SK-N-SH (cell line): ENCODE results near the gene HMX2. TPM values are rescaled to one million over a fixed set of nuclear protein-coding genes. Genes with fewer than 3 reads are reported as not detected.

ENCODE experiments used
- CTCF ChIA-PET: fragments of 300-600, 350-600 bp; formaldehyde crosslinking; extraction: SDS; loops from one replicate; lab custom pipeline; 2021; lab: Yijun Ruan, JAX
- POLR2A ChIA-PET: fragments of 350-600 bp; sonication (Branson Sonifier 250); formaldehyde crosslinking; extraction: SDS; loops from one replicate; lab custom pipeline; 2020; ENCODE audit warnings: antibody characterized with exemption, inconsistent platforms; lab: Yijun Ruan, JAX
- DNase-seq: peaks from one replicate; pipeline ENCODE4 v3.0.0; 2012
- H2AFZ ChIP-seq: fragments of 200-600 bp; sonication (generic); 2 replicates; pipeline ENCODE4 v1.8.1; 2016; ENCODE audit warnings: antibody characterized with exemption, mild to moderate bottlenecking, low read depth
- H3F3A ChIP-seq: fragments of 200-600 bp; sonication (generic); replicated peaks from 2 replicates; pipeline ENCODE3; 2016; ENCODE audit warnings: antibody characterized with exemption, mild to moderate bottlenecking; ENCODE audit not compliant: insufficient read depth
- H3K27ac ChIP-seq, 2 experiments: fragments of 200-500 bp in 1 of 2; fragments of 200-600 bp in 1 of 2; sonication (Bioruptor generic) in 1 of 2; sonication (generic), shearing (Covaris generic) in 1 of 2; 2 replicates each; pipeline versions ENCODE4 v1.5.1 to v1.6.1; 2014 to 2016; ENCODE audit warnings: low read depth in 2 of 2, inconsistent platforms in 1 of 2, low read length in 1 of 2, mild to moderate bottlenecking in 1 of 2, mixed read lengths in 1 of 2
- H3K27me3 ChIP-seq: fragments of 200-600 bp; sonication (generic), shearing (Covaris generic); 2 replicates; pipeline ENCODE4 v1.6.1; 2016; ENCODE audit warnings: mixed run types; ENCODE audit not compliant: insufficient read depth
- H3K36me3 ChIP-seq, 2 experiments: fragments of 200-500 bp in 1 of 2; fragments of 200-600 bp in 1 of 2; sonication (Bioruptor generic) in 1 of 2; sonication (generic) in 1 of 2; replicated peaks in 1 of 2; 2 replicates each; pipeline versions ENCODE3 to v1.5.1; 2014 to 2016; ENCODE audit warnings: low read length in 1 of 2, mild to moderate bottlenecking in 1 of 2; ENCODE audit not compliant: insufficient read depth in 2 of 2, control insufficient read depth in 1 of 2
- H3K4me1 ChIP-seq, 2 experiments: fragments of 200-500 bp in 1 of 2; fragments of 200-600 bp in 1 of 2; sonication (Bioruptor generic) in 1 of 2; sonication (generic), shearing (Covaris generic) in 1 of 2; 2 replicates each; pipeline versions ENCODE4 v1.5.1 to v1.6.1; 2014 to 2016; ENCODE audit warnings: low read depth in 1 of 2, low read length in 1 of 2, mixed run types in 1 of 2; ENCODE audit not compliant: insufficient read depth in 2 of 2, control insufficient read depth in 1 of 2
- H3K4me2 ChIP-seq: fragments of 200-600 bp; sonication (generic), shearing (Covaris generic); 2 replicates; pipeline ENCODE4 v1.6.1; 2017; ENCODE audit warnings: mixed run types
- H3K4me3 ChIP-seq, 2 experiments: fragments of 200-500 bp in 1 of 2; fragments of 200-600 bp in 1 of 2; sonication (Bioruptor generic) in 1 of 2; sonication (generic), shearing (Covaris generic) in 1 of 2; 2 replicates each; pipeline versions ENCODE4 v1.5.1 to v1.8.1; 2014 to 2016; ENCODE audit warnings: low read depth in 2 of 2, inconsistent platforms in 1 of 2, low read length in 1 of 2, mild to moderate bottlenecking in 1 of 2, mixed read lengths in 1 of 2, moderate library complexity in 1 of 2
- H3K79me2 ChIP-seq: fragments of 200-600 bp; sonication (generic); 2 replicates; pipeline ENCODE4 v1.8.1; 2017; ENCODE audit warnings: mild to moderate bottlenecking; ENCODE audit not compliant: insufficient read depth
- H3K9ac ChIP-seq: fragments of 200-600 bp; sonication (generic); 2 replicates; pipeline ENCODE4 v1.6.1; 2017; ENCODE audit warnings: mixed run types
- H3K9me2 ChIP-seq: fragments of 200-600 bp; sonication (generic); 2 replicates; pipeline ENCODE4 v1.6.1; 2017; ENCODE audit warnings: mixed run types
- H3K9me3 ChIP-seq: fragments of 200-600 bp; sonication (generic); 2 replicates; pipeline ENCODE4 v1.6.1; 2017; ENCODE audit warnings: mixed run types, mild to moderate bottlenecking, moderate library complexity
- H4K20me1 ChIP-seq: fragments of 200-600 bp; sonication (generic); 2 replicates; pipeline ENCODE4 v1.6.1; 2017; ENCODE audit warnings: mild to moderate bottlenecking, mixed run types; ENCODE audit not compliant: insufficient read depth
- GABPA ChIP-seq: IDR thresholded peaks from 2 replicates; pipeline ENCODE4 v1.4.0; 2012; ENCODE audit warnings: low read depth, mild to moderate bottlenecking
- GATA2 ChIP-seq: sonication (generic); formaldehyde crosslinking; IDR thresholded peaks from 2 replicates; pipeline ENCODE4 v1.5.0; 2020; ENCODE audit warnings: mild to moderate bottlenecking, missing genetic modification reagents
- IRF3 ChIP-seq: fragments of 150-350 bp; IDR thresholded peaks from 2 replicates; pipeline ENCODE4 v1.6.1; 2016; ENCODE audit warnings: mild to moderate bottlenecking, low read depth, low read length
- NRF1 ChIP-seq: IDR thresholded peaks from 2 replicates; pipeline ENCODE4 v1.6.1; 2012; ENCODE audit warnings: low read depth, mild to moderate bottlenecking, low read length
- PBX3 ChIP-seq: IDR thresholded peaks from 2 replicates; pipeline ENCODE4; 2012
- POLR2AphosphoS5 ChIP-seq: IDR thresholded peaks from 2 replicates; pipeline ENCODE4 v1.6.1; 2012; ENCODE audit warnings: low read depth, low read length
- REST ChIP-seq: IDR thresholded peaks from 2 replicates; pipeline ENCODE4 v1.6.1; 2012; ENCODE audit warnings: mild to moderate bottlenecking, low read depth, low read length, moderate library complexity
- TAF1 ChIP-seq: IDR thresholded peaks from 2 replicates; pipeline ENCODE4 v1.6.1; 2012; ENCODE audit warnings: low read depth, mild to moderate bottlenecking, low read length, moderate library complexity, borderline replicate concordance
- TCF12 ChIP-seq: IDR thresholded peaks from 2 replicates; pipeline ENCODE4 v1.4.0; 2012
- TEAD4 ChIP-seq: IDR thresholded peaks from 2 replicates; pipeline ENCODE4 v1.4.0; 2012; ENCODE audit warnings: mild to moderate bottlenecking, borderline replicate concordance; ENCODE audit not compliant: insufficient read depth
- WGBS: methylation state at CpG from one replicate; pipeline ENCODE4 v1.1.6; 2017; ENCODE audit warnings: low lambda C conversion rate; 5-methylcytosine and 5-hydroxymethylcytosine counted together
- polyA plus RNA-seq, 3 experiments: library from polyadenylated mRNA; depleted of rRNA; stranded (reverse); fragments of >200 nt; gene quantifications; 2 replicates each; pipeline ENCODE4 v1.2.3, GENCODE V29; 2012

Gene HMX2
- polyA plus RNA-seq, 1 of the 3 experiments (the other 2 are of a cell fraction), result not detected

GRCh38 chr10:123160311-123160980, 12.5 kb downstream of the HMX2 start:
- 0 out of 2 replicates have a peak overlapping the region, but pooled peaks have one; percentile 80 for H3K4me2 ChIP-seq
- H4K20me1 ChIP-seq, result peaks cover 79% of the 10 kb centered on the region
- no peak overlapping the region for H3K27ac ChIP-seq
- no peak overlapping the region for H3K4me3 ChIP-seq
- H3K9ac ChIP-seq, result no peak overlapping the region
- no peak for DNase-seq
- H3K9me3 ChIP-seq, result no peaks in the 10 kb centered on the region
- TF ChIP-seq REST (no peak), NRF1 (no peak)
- CTCF ChIA-PET, result interaction anchor here (0.8 to 1.0 kb wide), 3 partner anchors 15 to 117 kb away, joined by 3 read pairs; no protein-coding TSS in a partner anchor
- peaks cover 100% of the 10 kb centered on the region for H3K79me2 ChIP-seq
- 94% methylated on average over 11 of the region's 11 CpGs for WGBS
- H3F3A ChIP-seq, result peaks cover 15% of the 10 kb centered on the region
- H3K27me3 ChIP-seq, result no peaks in the 10 kb centered on the region
- H3K4me1 ChIP-seq, result peaks cover 11 to 27% of the 10 kb centered on the region in 2 experiments; a peak in 3 of 4 replicates
- H3K9me2 ChIP-seq, result no peaks in the 10 kb centered on the region
- H3K36me3 ChIP-seq, result peaks cover 93% of the 10 kb centered on the region in 2 experiments
- POLR2A ChIA-PET, result interaction anchor here (1.1 kb wide), 1 partner anchor 213 kb away, joined by 3 read pairs; no protein-coding TSS in a partner anchor
- no peak overlapping the region for H2AFZ ChIP-seq

- TF ChIP-seq TCF12 (no peak), GABPA (no peak), PBX3 (no peak), GATA2 (no peak), IRF3 (no peak), TEAD4 (no peak), POLR2AphosphoS5 (no peak), TAF1 (no peak)
- ChIA-PET POLR2A (interaction anchor here (1.4 kb wide), 1 partner anchor 10 kb away, joined by 4 read pairs; the partner anchor contains the start of gene BUB3), CTCF (interaction anchor here (1.1 to 3.3 kb wide), 8 partner anchors 10 to 221 kb away, joined by 3 to 12 read pairs (median 6); no protein-coding TSS in a partner anchor)
- H3K79me2 ChIP-seq, result peaks cover 98% of the 10 kb centered on the region
- peak overlapping the region in 1 of 2 experiments; percentile 50; a peak in 1 of 4 replicates for H3K27ac ChIP-seq
- no peaks in the 10 kb centered on the region for H3K27me3 ChIP-seq
- H3K36me3 ChIP-seq, result peaks cover 89 to 92% of the 10 kb centered on the region in 2 experiments
- no peak for DNase-seq
- H2AFZ ChIP-seq, result no peak overlapping the region
- no peaks in the 10 kb centered on the region for H3F3A ChIP-seq
- H3K9me2 ChIP-seq, result no peaks in the 10 kb centered on the region
- peaks cover 51% of the 10 kb centered on the region for H4K20me1 ChIP-seq
- H3K4me1 ChIP-seq, result peaks cover 0 to 4% of the 10 kb centered on the region in 2 experiments; a peak in 3 of 4 replicates
- H3K4me3 ChIP-seq, result no peak overlapping the region
- no peak overlapping the region for H3K4me2 ChIP-seq
- H3K9ac ChIP-seq, result no peak overlapping the region
- H3K9me3 ChIP-seq, result no peaks in the 10 kb centered on the region
- WGBS, result 92% methylated on average over 2 of the region's 2 CpGs
Measured at GRCh38 chr10:123164319-123164718, 16.4 kb downstream of the HMX2 start.
